HCT116 (cell line): ENCODE data around the gene CASKIN2. TPM values are rescaled to one million over a fixed set of nuclear protein-coding genes. Genes with fewer than 3 reads are reported as not detected.

Source experiments
- ATAC-seq: fragments of 200-7000 bp; cut with Tn5 transposase; 2 replicates; pipeline ENCODE4 v1.9.1; 2020; ENCODE audit warnings: mild to moderate bottlenecking, moderate library complexity
- BruUV-seq: library from RNA; stranded (reverse); fragments of 400-500 nt; replicated peaks from 2 replicates; lab custom pipeline; 2021; lab: Mats Ljungman, UMichigan
- CTCF ChIA-PET: fragments of 300-600 bp; sonication (Branson Sonifier 250); formaldehyde crosslinking; loops from one replicate; lab custom pipeline; 2021; ENCODE audit warnings: antibody characterized with exemption; lab: Charles Lee
- POLR2A ChIA-PET: fragments of 300-600, 350-600 bp; sonication (Branson Sonifier 250); formaldehyde crosslinking; loops from one replicate; lab custom pipeline; 2021; ENCODE audit warnings: antibody characterized with exemption; lab: Charles Lee
- RAD21 ChIA-PET, 2 experiments: fragments of 300-600 bp; sonication (Branson Sonifier 250); formaldehyde crosslinking; loops; one replicate each; lab custom pipeline; 2023; ENCODE audit warnings: low total read pairs in 2 of 2; ENCODE audit not compliant: uncharacterized antibody in 2 of 2, unreplicated experiment in 2 of 2, low non-redundant PET in 1 of 2; lab: Charles Lee
- DNase-seq: peaks from one replicate; pipeline ENCODE4 v3.0.0-alpha.2; 2010; ENCODE audit warnings: low read depth, low spot score
- H2AFZ ChIP-seq: fragments of 200-600 bp; shearing (Covaris generic), sonication (generic); 2 replicates; pipeline ENCODE4 v1.6.1; 2017; ENCODE audit warnings: low read depth, mixed run types, mixed read lengths, antibody characterized with exemption, low read length; ENCODE audit not compliant: poor library complexity, severe bottlenecking
- H3K27ac ChIP-seq: 2 replicates; pipeline ENCODE4 v1.5.1; 2012; ENCODE audit warnings: low read depth, low read length
- H3K27me3 ChIP-seq: fragments of 200-600 bp; sonication (generic); 2 replicates; pipeline ENCODE4 v1.6.1; 2016; ENCODE audit warnings: mixed run types, low read length, mixed read lengths; ENCODE audit not compliant: insufficient read depth
- H3K36me3 ChIP-seq, 2 experiments: fragments of 200-500 bp in 1 of 2; fragments of 200-600 bp in 1 of 2; sonication (Bioruptor generic) in 1 of 2; sonication (generic) in 1 of 2; 2 replicates each; pipeline versions ENCODE4 v1.5.1 to v1.6.1; 2014 to 2016; ENCODE audit warnings: low read length in 2 of 2, inconsistent platforms in 1 of 2, mixed read lengths in 1 of 2, mixed run types in 1 of 2; ENCODE audit not compliant: insufficient read depth in 2 of 2, control insufficient read depth in 1 of 2
- H3K4me1 ChIP-seq, 2 experiments: fragments of 200-600 bp in 1 of 2; sonication (generic) in 1 of 2; 2 replicates each; pipeline versions ENCODE4 v1.5.1 to v1.6.1; 2012 to 2017; ENCODE audit warnings: low read length in 2 of 2, inconsistent platforms in 1 of 2, mild to moderate bottlenecking in 1 of 2, mixed read lengths in 1 of 2, mixed run types in 1 of 2, moderate library complexity in 1 of 2; ENCODE audit not compliant: insufficient read depth in 2 of 2, control insufficient read depth in 1 of 2
- H3K4me2 ChIP-seq: fragments of 200-600 bp; sonication (generic); 2 replicates; pipeline ENCODE4 v1.6.1; 2017; ENCODE audit warnings: mixed run types, low read length, mixed read lengths
- H3K4me3 ChIP-seq, 2 experiments: fragments of 200-600 bp in 1 of 2; sonication (generic) in 1 of 2; replicated peaks in 1 of 2; 2 replicates each; pipeline ENCODE4 v1.5.1; 2011 to 2016; ENCODE audit warnings: low read length in 2 of 2, control low read depth in 1 of 2, low read depth in 1 of 2, mild to moderate bottlenecking in 1 of 2, mixed read lengths in 1 of 2, mixed run types in 1 of 2
- H3K79me2 ChIP-seq: fragments of 200-600 bp; sonication (generic); 2 replicates; pipeline ENCODE4 v1.6.1; 2017; ENCODE audit warnings: mild to moderate bottlenecking, mixed run types, low read length, moderate library complexity, mixed read lengths; ENCODE audit not compliant: insufficient read depth
- H3K9ac ChIP-seq: fragments of 200-600 bp; sonication (generic); 2 replicates; pipeline ENCODE4 v1.6.1; 2016; ENCODE audit warnings: low read length, mixed read lengths
- H3K9me2 ChIP-seq: fragments of 200-600 bp; sonication (generic), shearing (Covaris generic); 2 replicates; pipeline ENCODE4 v1.6.1; 2017; ENCODE audit warnings: mixed run types, mild to moderate bottlenecking, moderate library complexity; ENCODE audit not compliant: insufficient read depth
- H3K9me3 ChIP-seq, 2 experiments: fragments of 200-500 bp in 1 of 2; fragments of 200-600 bp in 1 of 2; sonication (Bioruptor generic) in 1 of 2; sonication (generic) in 1 of 2; 2 replicates each; pipeline ENCODE4 v1.6.1; 2014 to 2017; ENCODE audit warnings: low read length in 2 of 2, mixed read lengths in 2 of 2, inconsistent platforms in 1 of 2, low read depth in 1 of 2, mild to moderate bottlenecking in 1 of 2, mixed run types in 1 of 2, moderate library complexity in 1 of 2; ENCODE audit not compliant: control insufficient read depth in 1 of 2, insufficient read depth in 1 of 2
- H4K20me1 ChIP-seq: fragments of 200-600 bp; sonication (generic), shearing (Covaris generic); 2 replicates; pipeline ENCODE4 v1.6.1; 2017; ENCODE audit warnings: mixed run types, mild to moderate bottlenecking, moderate library complexity; ENCODE audit not compliant: insufficient read depth
- ATF3 ChIP-seq: IDR thresholded peaks from 2 replicates; pipeline ENCODE4 v1.6.1; 2012
- CBX3 ChIP-seq: IDR thresholded peaks from 2 replicates; pipeline ENCODE4 v1.6.1; 2012; ENCODE audit warnings: low read depth
- CTCF ChIP-seq, 3 experiments: fragments of 200-600 bp in 1 of 3; sonication (generic) in 1 of 3; IDR thresholded peaks in 2 of 3; conservative IDR thresholded peaks in 1 of 3; 2 replicates each; pipeline ENCODE4 v1.5.1; 2012 to 2017; ENCODE audit warnings: low read depth in 2 of 3, low read length in 2 of 3, antibody characterized with exemption in 1 of 3, borderline replicate concordance in 1 of 3, control low read depth in 1 of 3, mild to moderate bottlenecking in 1 of 3, mixed read lengths in 1 of 3, mixed run types in 1 of 3, moderate library complexity in 1 of 3; ENCODE audit not compliant: insufficient read depth in 1 of 3
- EZH2 ChIP-seq: fragments of 200-600 bp; sonication (generic); IDR thresholded peaks from 2 replicates; pipeline ENCODE4 v1.6.1; 2017; ENCODE audit warnings: antibody characterized with exemption, mixed run types
- FOSL1 ChIP-seq: IDR thresholded peaks from 2 replicates; pipeline ENCODE4 v1.6.1; 2012; ENCODE audit warnings: low read depth
- MAX ChIP-seq: IDR thresholded peaks from 2 replicates; pipeline ENCODE4 v1.6.1; 2012
- POLR2A ChIP-seq: IDR thresholded peaks from 2 replicates; pipeline ENCODE4 v1.7.0; 2011; ENCODE audit warnings: borderline replicate concordance; ENCODE audit not compliant: insufficient read depth, insufficient read length; ENCODE audit errors: extremely low read depth
- POLR2AphosphoS5 ChIP-seq: IDR thresholded peaks from 2 replicates; pipeline ENCODE4 v1.6.1; 2011; ENCODE audit warnings: mild to moderate bottlenecking, low read depth, low read length, moderate library complexity
- SP1 ChIP-seq: IDR thresholded peaks from 2 replicates; pipeline ENCODE4 v1.6.1; 2012; ENCODE audit warnings: low read depth
- intact Hi-C: fragments of 100-400 bp; cut with micrococcal nuclease; formaldehyde crosslinking; loops from 2 replicates; pipeline ENCODE4 v1.10.0; 2022
- total RNA-seq: library from RNA; stranded (reverse); gene quantifications from one replicate; pipeline ENCODE4 v1.2.1, GENCODE V29; 2021; ENCODE audit not compliant: unreplicated experiment

CASKIN2 gene
- total RNA-seq, 1 experiment from 2014 or later: 38.4 TPM

GRCh38 chr17:75476752-75477489 is 38.4 kb downstream of the CASKIN2 start:
- no peak for TF ChIP-seq EZH2
- Histone ChIP-seq H2AFZ (no peak overlapping the region), H4K20me1 (no peaks in the 10 kb centered on the region), H3K27me3 (no peaks in the 10 kb centered on the region), H3K27ac (no peak overlapping the region), H3K9me2 (no peaks in the 10 kb centered on the region), H3K79me2 (no peaks in the 10 kb centered on the region), H3K36me3 (no peaks in the 10 kb centered on the region), H3K9ac (no peak overlapping the region), H3K4me2 (no peak overlapping the region), H3K4me1 (no peaks in the 10 kb centered on the region), H3K4me3 (no peak overlapping the region), H3K9me3 (no peaks in the 10 kb centered on the region)
- intact Hi-C loops: no loop called here
- no peak for DNase-seq
- ATAC-seq: no peak
- ChIA-PET CTCF (interaction anchor here (0.6 to 1.4 kb wide), 2 partner anchors 26 to 48 kb away, joined by 3 to 4 read pairs; no protein-coding TSS in a partner anchor), POLR2A (no interaction called here), RAD21 (no interaction called here)
- BruUV-seq: no TSS peak

GRCh38 chr17:75476271-75476671 is 39.1 kb downstream of the CASKIN2 start:
- ChIA-PET POLR2A (no interaction called here), RAD21 (no interaction called here), CTCF (interaction anchor here (0.6 to 1.4 kb wide), 2 partner anchors 27 to 49 kb away, joined by 3 to 4 read pairs; no protein-coding TSS in a partner anchor)
- Histone ChIP-seq H3K4me2 (no peak overlapping the region), H3K9me2 (no peaks in the 10 kb centered on the region), H3K9ac (no peak overlapping the region), H3K27ac (no peak overlapping the region), H3K4me1 (no peaks in the 10 kb centered on the region), H3K9me3 (no peaks in the 10 kb centered on the region), H3K36me3 (no peaks in the 10 kb centered on the region), H4K20me1 (no peaks in the 10 kb centered on the region), H2AFZ (no peak overlapping the region), H3K27me3 (no peaks in the 10 kb centered on the region), H3K4me3 (no peak overlapping the region), H3K79me2 (no peaks in the 10 kb centered on the region)
- DNase-seq: no peak
- intact Hi-C loops: no loop called here
- no TSS peak for BruUV-seq
- TF ChIP-seq FOSL1 (no peak), POLR2A (no peak), SP1 (no peak), POLR2AphosphoS5 (no peak), MAX (no peak), ATF3 (no peak), CBX3 (no peak), CTCF (IDR thresholded peaks at IDR 0.05 in 2 of 3, conservative IDR thresholded peaks at IDR 0.05 in 1 of 3; ENCODE audit: borderline replicate concordance in 1 of 3, insufficient read depth in 1 of 3, low read depth in 2 of 3, low read length in 2 of 3) (no peak)
- ATAC-seq: no peak
